H1 (cell line): ENCODE data around the gene SLC15A3.

Experiments used
- CTCF ChIP-seq, 3 experiments: IDR thresholded peaks; 1 replicate in 2 of 3; 2 replicates in 1 of 3; pipeline versions ENCODE4 v1.5.1 to v1.6.1; 2011; ENCODE audit warnings: low read length in 3 of 3, mild to moderate bottlenecking in 3 of 3, inconsistent platforms in 2 of 3, low read depth in 1 of 3, moderate library complexity in 1 of 3; ENCODE audit not compliant: insufficient read depth in 1 of 3; ENCODE audit errors: control extremely low read depth in 1 of 3
- POLR2A ChIP-seq, 2 experiments: IDR thresholded peaks; 1 replicate in 1 of 2; 2 replicates in 1 of 2; pipeline ENCODE4 v1.6.1; 2011; ENCODE audit warnings: low read depth in 2 of 2, low read length in 2 of 2, mild to moderate bottlenecking in 2 of 2; ENCODE audit errors: control extremely low read depth in 1 of 2
- SIX5 ChIP-seq: IDR thresholded peaks from 2 replicates; pipeline ENCODE4 v1.6.1; 2011; ENCODE audit warnings: mild to moderate bottlenecking, low read depth, low read length
- TCF12 ChIP-seq: IDR thresholded peaks from 2 replicates; pipeline ENCODE4 v1.6.1; 2011; ENCODE audit warnings: low read depth, mild to moderate bottlenecking, low read length
- ZNF274 ChIP-seq: IDR thresholded peaks from 2 replicates; pipeline ENCODE4 v1.7.0; 2012; ENCODE audit warnings: low read length, borderline replicate concordance; ENCODE audit errors: extremely low read depth

- TF ChIP-seq CTCF (IDR thresholded peaks at IDR 0.05; ENCODE audit: control extremely low read depth in 1 of 3, insufficient read depth in 1 of 3, low read depth in 1 of 3, low read length in 3 of 3) = no peak
- no peak for TF ChIP-seq TCF12
- TF ChIP-seq ZNF274 = no peak
- TF ChIP-seq POLR2A (IDR thresholded peaks at IDR 0.05; ENCODE audit: control extremely low read depth in 1 of 2, low read depth in 2 of 2, low read length in 2 of 2) = no peak
- TF ChIP-seq SIX5 = no peak
These were observed 24.8 kb downstream of the SLC15A3 start for GRCh38 chr11:60927061-60927592.
